BLaER1 (cell line): ENCODE results near the gene SPTSSB.

Source experiments
- H3K27ac ChIP-seq: shearing (Covaris generic); formaldehyde crosslinking; 2 replicates; pipeline ENCODE4 v1.8.1; 2022
- H3K27me3 ChIP-seq: shearing (Covaris generic); formaldehyde crosslinking; 2 replicates; pipeline ENCODE4 v1.8.1; 2022
- H3K36me3 ChIP-seq: shearing (Covaris generic); formaldehyde crosslinking; 2 replicates; pipeline ENCODE4 v1.8.1; 2022
- H3K4me1 ChIP-seq: shearing (Covaris generic); formaldehyde crosslinking; 2 replicates; pipeline ENCODE4 v1.8.1; 2022
- H3K4me2 ChIP-seq: shearing (Covaris generic); formaldehyde crosslinking; 2 replicates; pipeline ENCODE4 v1.8.1; 2022
- H3K4me3 ChIP-seq: shearing (Covaris generic); formaldehyde crosslinking; 2 replicates; pipeline ENCODE4 v1.8.1; 2022
- H3K9ac ChIP-seq: shearing (Covaris generic); formaldehyde crosslinking; 2 replicates; pipeline ENCODE4 v1.8.1; 2022
- H3K9me3 ChIP-seq: shearing (Covaris generic); formaldehyde crosslinking; 2 replicates; pipeline ENCODE4 v1.8.1; 2022
- H4K20me1 ChIP-seq: shearing (Covaris generic); formaldehyde crosslinking; 2 replicates; pipeline ENCODE4 v1.8.1; 2022
- Cebpa-rat ChIP-seq: shearing (Covaris generic); IDR thresholded peaks from 2 replicates; pipeline ENCODE4 v1.8.1; 2022

Gene SPTSSB

GRCh38 chr3:161409069-161409468 is 37.8 kb upstream of the SPTSSB start:
- Histone ChIP-seq H3K4me2 (no peak overlapping the region), H3K4me3 (no peak overlapping the region), H3K27me3 (no peaks in the 10 kb centered on the region), H4K20me1 (no peaks in the 10 kb centered on the region), H3K9me3 (peaks cover 10% of the 10 kb centered on the region; the same call in 1 of the 2 replicates), H3K36me3 (no peaks in the 10 kb centered on the region), H3K27ac (no peak overlapping the region), H3K9ac (no peak overlapping the region), H3K4me1 (peaks cover 26% of the 10 kb centered on the region)
- no peak for TF ChIP-seq Cebpa-rat

- H3K9me3 ChIP-seq, result peaks cover 10% of the 10 kb centered on the region; the same call in 1 of the 2 replicates
- no peak overlapping the region for H3K9ac ChIP-seq
- H3K36me3 ChIP-seq, result no peaks in the 10 kb centered on the region
- H3K4me1 ChIP-seq, result peaks cover 15% of the 10 kb centered on the region
- no peaks in the 10 kb centered on the region for H4K20me1 ChIP-seq
- H3K4me3 ChIP-seq, result no peak overlapping the region
- H3K27ac ChIP-seq, result no peak overlapping the region
- H3K27me3 ChIP-seq, result no peaks in the 10 kb centered on the region
- no peak for TF ChIP-seq Cebpa-rat
- peak overlapping the region; percentile 50 for H3K4me2 ChIP-seq
Measured at GRCh38 chr3:161406594-161407555, 35.6 kb upstream of the SPTSSB start.

- Histone ChIP-seq H3K27me3 (no peaks in the 10 kb centered on the region), H3K4me2 (peak overlapping the region; percentile 50; the same call in 1 of the 2 replicates), H3K27ac (no peak overlapping the region), H3K4me1 (peaks cover 15% of the 10 kb centered on the region), H3K9me3 (peaks cover 10% of the 10 kb centered on the region; the same call in 1 of the 2 replicates), H4K20me1 (no peaks in the 10 kb centered on the region), H3K4me3 (no peak overlapping the region), H3K36me3 (no peaks in the 10 kb centered on the region), H3K9ac (no peak overlapping the region)
- TF ChIP-seq Cebpa-rat, result no peak
Measured at GRCh38 chr3:161405836-161406235, 34.5 kb upstream of the SPTSSB start.

- Histone ChIP-seq H3K27ac (no peak overlapping the region), H3K9ac (no peak overlapping the region), H3K27me3 (no peaks in the 10 kb centered on the region), H3K4me2 (no peak overlapping the region), H3K4me1 (peaks cover 15% of the 10 kb centered on the region), H3K36me3 (no peaks in the 10 kb centered on the region), H4K20me1 (no peaks in the 10 kb centered on the region), H3K9me3 (peaks cover 10% of the 10 kb centered on the region; the same call in 1 of the 2 replicates), H3K4me3 (no peak overlapping the region)
- no peak for TF ChIP-seq Cebpa-rat
Measured at GRCh38 chr3:161405087-161405486, 33.8 kb upstream of the SPTSSB start.

- no peak for TF ChIP-seq Cebpa-rat
- no peaks in the 10 kb centered on the region for H3K36me3 ChIP-seq
- no peak overlapping the region for H3K4me2 ChIP-seq
- H3K4me3 ChIP-seq, result no peak overlapping the region
- H3K9ac ChIP-seq, result no peak overlapping the region
- H3K9me3 ChIP-seq, result peaks cover 10% of the 10 kb centered on the region; the same call in 1 of the 2 replicates
- H3K27me3 ChIP-seq, result no peaks in the 10 kb centered on the region
- no peaks in the 10 kb centered on the region for H4K20me1 ChIP-seq
- H3K4me1 ChIP-seq, result peaks cover 15% of the 10 kb centered on the region
- no peak overlapping the region for H3K27ac ChIP-seq
Measured at GRCh38 chr3:161403251-161403650, 31.9 kb upstream of the SPTSSB start.

- no peak overlapping the region for H3K4me2 ChIP-seq
- no peak for TF ChIP-seq Cebpa-rat
- peaks cover 10% of the 10 kb centered on the region; the same call in 1 of the 2 replicates for H3K9me3 ChIP-seq
- H3K27ac ChIP-seq, result no peak overlapping the region
- H3K4me1 ChIP-seq, result peaks cover 6% of the 10 kb centered on the region
- no peaks in the 10 kb centered on the region for H3K36me3 ChIP-seq
- no peaks in the 10 kb centered on the region for H3K27me3 ChIP-seq
- no peak overlapping the region for H3K9ac ChIP-seq
- H4K20me1 ChIP-seq, result no peaks in the 10 kb centered on the region
- H3K4me3 ChIP-seq, result no peak overlapping the region
Measured at GRCh38 chr3:161401389-161401788, 30.1 kb upstream of the SPTSSB start.

GRCh38 chr3:161400650-161401049 is 29.3 kb upstream of the SPTSSB start:
- H3K4me3 ChIP-seq, result no peak overlapping the region
- no peak for TF ChIP-seq Cebpa-rat
- H4K20me1 ChIP-seq, result no peaks in the 10 kb centered on the region
- H3K9ac ChIP-seq, result no peak overlapping the region
- H3K9me3 ChIP-seq, result peaks cover 9% of the 10 kb centered on the region; the same call in 1 of the 2 replicates
- H3K27me3 ChIP-seq, result no peaks in the 10 kb centered on the region
- H3K4me1 ChIP-seq, result peaks cover under 1% of the 10 kb centered on the region; the same call in 1 of the 2 replicates
- no peaks in the 10 kb centered on the region for H3K36me3 ChIP-seq
- no peak overlapping the region for H3K27ac ChIP-seq
- H3K4me2 ChIP-seq, result no peak overlapping the region

GRCh38 chr3:161395115-161396012 is 24.0 kb upstream of the SPTSSB start:
- Histone ChIP-seq H3K9me3 (no peaks in the 10 kb centered on the region), H3K4me1 (peaks cover 18% of the 10 kb centered on the region), H3K36me3 (no peaks in the 10 kb centered on the region), H3K4me2 (peak overlapping the region; percentile 18), H3K9ac (no peak overlapping the region), H4K20me1 (no peaks in the 10 kb centered on the region), H3K4me3 (no peak overlapping the region), H3K27ac (no peak overlapping the region), H3K27me3 (no peaks in the 10 kb centered on the region)
- TF ChIP-seq Cebpa-rat, result no peak

GRCh38 chr3:161393803-161394202 is 22.5 kb upstream of the SPTSSB start:
- Histone ChIP-seq H3K27me3 (no peaks in the 10 kb centered on the region), H3K36me3 (no peaks in the 10 kb centered on the region), H4K20me1 (no peaks in the 10 kb centered on the region), H3K9ac (no peak overlapping the region), H3K4me2 (peak overlapping the region; percentile 9), H3K9me3 (peaks cover 11% of the 10 kb centered on the region; the same call in 1 of the 2 replicates), H3K27ac (no peak overlapping the region), H3K4me3 (no peak overlapping the region), H3K4me1 (peaks cover 18% of the 10 kb centered on the region)
- no peak for TF ChIP-seq Cebpa-rat
